WERI-Rb-1 (cell line): ENCODE measurements around the gene SLC25A21.

Source experiments
- DNase-seq: peaks from one replicate; pipeline ENCODE4 v3.0.0-alpha.2; 2020
- H3K27ac ChIP-seq: fragments of 250-450 bp; sonication (Bioruptor Pico); 2 replicates; pipeline ENCODE4 v1.5.1; 2020; ENCODE audit warnings: mild to moderate bottlenecking, moderate library complexity
- H3K27me3 ChIP-seq: fragments of 250-450 bp; sonication (Bioruptor Pico); 2 replicates; pipeline ENCODE4 v1.5.1; 2021; ENCODE audit warnings: mild to moderate bottlenecking, low read depth, moderate library complexity; ENCODE audit not compliant: insufficient read depth, severe bottlenecking
- H3K36me3 ChIP-seq: fragments of 250-450 bp; sonication (Bioruptor Pico); 2 replicates; pipeline ENCODE4 v1.5.1; 2020; ENCODE audit warnings: mild to moderate bottlenecking, moderate library complexity
- H3K4me3 ChIP-seq: 2 replicates; pipeline ENCODE4 v1.5.1; 2011; ENCODE audit warnings: low read depth, mild to moderate bottlenecking, control low read depth, low read length
- H3K9me3 ChIP-seq: fragments of 250-450 bp; sonication (Bioruptor Pico); 2 replicates; pipeline ENCODE4 v1.5.1; 2021; ENCODE audit warnings: mild to moderate bottlenecking, moderate library complexity; ENCODE audit not compliant: severe bottlenecking
- CTCF ChIP-seq: IDR thresholded peaks from 2 replicates; pipeline ENCODE4 v1.5.1; 2011; ENCODE audit warnings: low read depth, mild to moderate bottlenecking, control low read depth, inconsistent platforms, low read length

SLC25A21 gene

GRCh38 chr14:36663404-36664321, 508.7 kb downstream of the SLC25A21 start:
- Histone ChIP-seq H3K4me3 (no peak overlapping the region), H3K9me3 (peaks cover 7% of the 10 kb centered on the region), H3K27me3 (peaks cover 89% of the 10 kb centered on the region), H3K36me3 (no peaks in the 10 kb centered on the region), H3K27ac (no peak overlapping the region)
- TF ChIP-seq CTCF = no peak
- no peak for DNase-seq

GRCh38 chr14:36662543-36663403, 509.6 kb downstream of the SLC25A21 start:
- H3K4me3 ChIP-seq = no peak overlapping the region
- DNase-seq = no peak
- no peak overlapping the region for H3K27ac ChIP-seq
- H3K27me3 ChIP-seq = peaks cover 90% of the 10 kb centered on the region
- H3K9me3 ChIP-seq = peaks cover 7% of the 10 kb centered on the region
- TF ChIP-seq CTCF = no peak
- no peaks in the 10 kb centered on the region for H3K36me3 ChIP-seq

- no peak for TF ChIP-seq CTCF
- Histone ChIP-seq H3K27me3 (peaks cover 90% of the 10 kb centered on the region), H3K36me3 (no peaks in the 10 kb centered on the region), H3K27ac (no peak overlapping the region), H3K4me3 (no peak overlapping the region), H3K9me3 (peaks cover 7% of the 10 kb centered on the region)
- no peak for DNase-seq
These were observed 510.2 kb downstream of the SLC25A21 start for GRCh38 chr14:36662258-36662542.

DNA sequence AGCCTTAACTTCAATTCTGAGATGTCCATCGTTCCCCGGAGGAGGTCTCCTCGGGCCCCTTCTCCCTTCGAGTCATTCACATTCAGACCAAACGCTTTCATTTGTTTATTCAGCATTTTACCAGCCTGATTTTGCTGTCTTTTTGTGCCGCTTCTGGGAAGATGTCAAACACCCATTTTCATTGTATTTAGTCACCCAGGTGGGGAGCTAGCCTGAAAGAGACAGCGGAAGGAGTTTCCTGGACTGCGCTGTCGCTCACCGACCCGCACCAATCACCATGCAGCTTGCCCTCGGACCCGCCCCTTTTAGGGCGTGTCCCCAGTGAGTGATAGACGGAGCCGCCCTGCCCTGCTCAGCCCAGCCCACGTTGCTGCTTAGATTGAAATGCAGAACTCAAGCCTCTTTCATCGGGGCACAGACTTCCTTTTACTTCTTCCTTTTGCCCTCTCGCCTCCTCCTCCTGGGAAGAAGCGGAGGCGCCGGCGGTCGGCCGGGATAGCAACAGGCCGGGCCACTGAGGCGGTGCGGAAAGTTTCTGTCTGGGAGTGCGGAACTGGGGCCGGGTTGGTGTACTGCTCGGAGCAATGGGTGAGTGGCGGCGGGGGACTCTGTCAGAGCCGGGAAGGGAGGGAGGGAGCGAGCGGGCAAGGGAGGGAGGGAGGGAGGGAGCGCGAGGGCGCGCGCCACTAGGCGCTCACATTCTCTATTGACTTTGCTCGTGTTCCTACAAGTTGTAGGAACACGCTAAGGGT, 510.7 kb downstream of the SLC25A21 start, which contains the start of gene PAX9:
PAX9 (plus strand) TSS at position 355 of the 752 bp plus-strand sequence; CDS start at position 585, 230 bp downstream.
- no peak for DNase-seq
- TF ChIP-seq CTCF = no peak
- peaks cover 7% of the 10 kb centered on the region for H3K9me3 ChIP-seq
- peaks cover 90% of the 10 kb centered on the region for H3K27me3 ChIP-seq
- no peaks in the 10 kb centered on the region for H3K36me3 ChIP-seq
- no peak within 1 kb of the TSS for H3K27ac ChIP-seq
- no peak within 1 kb of the TSS for H3K4me3 ChIP-seq

- Histone ChIP-seq H3K4me3 (no peak overlapping the region), H3K36me3 (no peaks in the 10 kb centered on the region), H3K27me3 (peaks cover 90% of the 10 kb centered on the region), H3K9me3 (peaks cover 11% of the 10 kb centered on the region), H3K27ac (no peak overlapping the region)
- TF ChIP-seq CTCF = no peak
- DNase-seq = no peak
These were observed 511.5 kb downstream of the SLC25A21 start for GRCh38 chr14:36660736-36661505.
